Caco-2 (cell line): ENCODE measurements around the gene BUB1B. TPM values are rescaled to one million over a fixed set of nuclear protein-coding genes. Genes with fewer than 3 reads are reported as not detected.

Experiments used
- BruUV-seq: library from RNA; stranded (reverse); fragments of 400-500 nt; replicated peaks from 2 replicates; lab custom pipeline; 2021; lab: Mats Ljungman, UMichigan
- CTCF ChIA-PET: fragments of 300-600 bp; sonication (Branson Sonifier 250); formaldehyde crosslinking; loops from one replicate; lab custom pipeline; 2022; ENCODE audit warnings: antibody characterized with exemption; lab: Charles Lee
- POLR2A ChIA-PET: fragments of 300-600 bp; sonication (Branson Sonifier 250); formaldehyde crosslinking; loops from one replicate; lab custom pipeline; 2022; ENCODE audit warnings: antibody characterized with exemption; lab: Charles Lee
- DNase-seq, 2 experiments: peaks; one replicate each; pipeline versions ENCODE4 v3.0.0 to v3.0.0-alpha.2; 2020 to 2022
- H3K27me3 ChIP-seq: replicated peaks from 2 replicates; pipeline ENCODE4 v1.6.0; 2011; ENCODE audit warnings: low read length; ENCODE audit not compliant: control insufficient read depth, insufficient read depth
- H3K36me3 ChIP-seq: 2 replicates; pipeline ENCODE4 v1.5.1; 2011; ENCODE audit warnings: low read length; ENCODE audit not compliant: control insufficient read depth, insufficient read depth
- H3K4me1 ChIP-seq: fragments of 250-450 bp; sonication (Bioruptor Pico); 2 replicates; pipeline ENCODE4 v1.5.1; 2020; ENCODE audit warnings: mild to moderate bottlenecking
- H3K4me3 ChIP-seq: 2 replicates; pipeline ENCODE4 v1.5.1; 2011; ENCODE audit warnings: low read depth, mild to moderate bottlenecking, control low read depth, low read length
- H3K9me3 ChIP-seq: fragments of 250-450 bp; sonication (Bioruptor Pico); 2 replicates; pipeline ENCODE4 v1.5.1; 2020; ENCODE audit warnings: mild to moderate bottlenecking, moderate library complexity
- H3K27ac Mint-ChIP-seq: one replicate; pipeline ENCODE4 v1.8.0; 2022; ENCODE audit warnings: mixed read lengths; ENCODE audit not compliant: unreplicated experiment
- H3K27me3 Mint-ChIP-seq: one replicate; pipeline ENCODE4 v1.8.0; 2022; ENCODE audit warnings: mixed read lengths; ENCODE audit not compliant: insufficient read depth, unreplicated experiment
- H3K36me3 Mint-ChIP-seq: one replicate; pipeline ENCODE4 v1.8.0; 2022; ENCODE audit warnings: mild to moderate bottlenecking, mixed read lengths; ENCODE audit not compliant: insufficient read depth, unreplicated experiment
- H3K4me1 Mint-ChIP-seq: one replicate; pipeline ENCODE4 v1.8.0; 2022; ENCODE audit warnings: low read depth, mixed read lengths; ENCODE audit not compliant: unreplicated experiment
- H3K4me3 Mint-ChIP-seq: one replicate; pipeline ENCODE4 v1.8.0; 2022; ENCODE audit warnings: mild to moderate bottlenecking, moderate library complexity, mixed read lengths; ENCODE audit not compliant: unreplicated experiment
- H3K9me3 Mint-ChIP-seq: one replicate; pipeline ENCODE4 v1.8.0; 2022; ENCODE audit warnings: mixed read lengths; ENCODE audit not compliant: unreplicated experiment
- CTCF ChIP-seq, 2 experiments: fragments of 200-600 bp in 1 of 2; IDR thresholded peaks; 1 replicate in 1 of 2; 2 replicates in 1 of 2; pipeline versions ENCODE4 v1.5.1 to v1.8.0; 2011 to 2022; ENCODE audit warnings: antibody characterized with exemption in 1 of 2, control low read depth in 1 of 2, inconsistent platforms in 1 of 2, low read depth in 1 of 2, low read length in 1 of 2, mild to moderate bottlenecking in 1 of 2, moderate library complexity in 1 of 2; ENCODE audit not compliant: insufficient read depth in 1 of 2, severe bottlenecking in 1 of 2, unreplicated experiment in 1 of 2
- intact Hi-C: fragments of 100-400 bp; cut with micrococcal nuclease; formaldehyde crosslinking; loops from one replicate; pipeline ENCODE4 v1.10.0; 2022; ENCODE audit not compliant: unreplicated experiment
- total RNA-seq: library from RNA; stranded (reverse); gene quantifications from 2 replicates; pipeline ENCODE4 v1.2.3, GENCODE V29; 2022

The BUB1B gene
- total RNA-seq, 1 experiment from 2014 or later: 73.5 TPM

- POLR2A ChIA-PET: no interaction called here
- no peak for TF ChIP-seq CTCF (IDR thresholded peaks at IDR 0.05; ENCODE audit: insufficient read depth in 1 of 2, low read depth in 1 of 2, low read length in 1 of 2, severe bottlenecking in 1 of 2, unreplicated experiment in 1 of 2)
- no peak for DNase-seq
- no peak overlapping the region for H3K27ac Mint-ChIP-seq
- Histone ChIP-seq H3K9me3 (no peaks in the 10 kb centered on the region), H3K4me3 (no peak overlapping the region), H3K36me3 (no peaks in the 10 kb centered on the region; the same call in 1 of the 2 replicates), H3K4me1 (peaks cover 6% of the 10 kb centered on the region; the same call in 1 of the 2 replicates), H3K27me3 (no peaks in the 10 kb centered on the region)
- peaks cover 9% of the 10 kb centered on the region for H3K36me3 Mint-ChIP-seq
- CTCF ChIA-PET: no interaction called here
- BruUV-seq: no TSS peak
- H3K4me1 Mint-ChIP-seq: no peaks in the 10 kb centered on the region
- H3K27me3 Mint-ChIP-seq: no peaks in the 10 kb centered on the region
- H3K9me3 Mint-ChIP-seq: no peaks in the 10 kb centered on the region
- intact Hi-C loops: no loop called here
- no peak overlapping the region for H3K4me3 Mint-ChIP-seq
Measured at GRCh38 chr15:40233727-40234577, 73.1 kb downstream of the BUB1B start.

GRCh38 chr15:40234783-40235182, 73.9 kb downstream of the BUB1B start:
- no peaks in the 10 kb centered on the region for H3K9me3 ChIP-seq
- no peaks in the 10 kb centered on the region for H3K4me1 Mint-ChIP-seq
- CTCF ChIA-PET: interaction anchor here (0.6 kb wide), 1 partner anchor 18 kb away, joined by 3 read pairs; no protein-coding TSS in a partner anchor
- BruUV-seq: no TSS peak
- POLR2A ChIA-PET: no interaction called here
- DNase-seq: no peak
- no peak for TF ChIP-seq CTCF (IDR thresholded peaks at IDR 0.05; ENCODE audit: insufficient read depth in 1 of 2, low read depth in 1 of 2, low read length in 1 of 2, severe bottlenecking in 1 of 2, unreplicated experiment in 1 of 2)
- H3K9me3 Mint-ChIP-seq: no peaks in the 10 kb centered on the region
- peaks cover 9% of the 10 kb centered on the region for H3K4me1 ChIP-seq
- H3K4me3 ChIP-seq: no peak overlapping the region
- no peaks in the 10 kb centered on the region; the same call in 1 of the 2 replicates for H3K36me3 ChIP-seq
- H3K36me3 Mint-ChIP-seq: peaks cover 9% of the 10 kb centered on the region
- H3K4me3 Mint-ChIP-seq: no peak overlapping the region
- H3K27me3 ChIP-seq: no peaks in the 10 kb centered on the region
- no peak overlapping the region for H3K27ac Mint-ChIP-seq
- H3K27me3 Mint-ChIP-seq: no peaks in the 10 kb centered on the region
- intact Hi-C loops: no loop called here

GRCh38 chr15:40235201-40235885, 74.5 kb downstream of the BUB1B start:
- DNase-seq: no peak
- ChIA-PET CTCF (interaction anchor here (0.6 kb wide), 1 partner anchor 18 kb away, joined by 3 read pairs; no protein-coding TSS in a partner anchor), POLR2A (no interaction called here)
- no TSS peak for BruUV-seq
- no peaks in the 10 kb centered on the region for H3K36me3 ChIP-seq
- Mint-ChIP-seq H3K4me1 (no peaks in the 10 kb centered on the region), H3K27me3 (no peaks in the 10 kb centered on the region), H3K36me3 (peaks cover 9% of the 10 kb centered on the region), H3K9me3 (no peaks in the 10 kb centered on the region), H3K27ac (no peak overlapping the region), H3K4me3 (no peak overlapping the region)
- intact Hi-C loops: no loop called here
- H3K4me1 ChIP-seq: peaks cover 7% of the 10 kb centered on the region
- no peak for TF ChIP-seq CTCF (IDR thresholded peaks at IDR 0.05; ENCODE audit: insufficient read depth in 1 of 2, low read depth in 1 of 2, low read length in 1 of 2, severe bottlenecking in 1 of 2, unreplicated experiment in 1 of 2)
- no peak overlapping the region for H3K4me3 ChIP-seq
- H3K27me3 ChIP-seq: no peaks in the 10 kb centered on the region
- no peaks in the 10 kb centered on the region for H3K9me3 ChIP-seq
